Measurements from ENCODE around the gene ARHGAP44.

Gene ARHGAP44

GRCh38 chr17:12902046-12902445, 112.7 kb downstream of the ARHGAP44 start:
- peaks cover 1% of the 10 kb centered on the region for H3K9me3 ChIP-seq (ENCODE audit: control insufficient read depth, insufficient read depth, low read length)
- H3K36me3 ChIP-seq (ENCODE audit: control insufficient read depth, insufficient read depth, low read length), result no peaks in the 10 kb centered on the region
- H3K27me3 ChIP-seq (ENCODE audit: control insufficient read depth, insufficient read depth, low read length), result no peaks in the 10 kb centered on the region
- no peak overlapping the region for H3K9ac ChIP-seq (ENCODE audit: low read depth, low read length)
- no peak overlapping the region for H3K4me3 ChIP-seq (ENCODE audit: low read depth, low read length)
- peaks cover 8% of the 10 kb centered on the region for H3K4me1 ChIP-seq (ENCODE audit: control insufficient read depth, insufficient read depth, low read length)

GRCh38 chr17:12907477-12907876, 118.2 kb downstream of the ARHGAP44 start:
- no peaks in the 10 kb centered on the region for H3K27me3 ChIP-seq (ENCODE audit: control insufficient read depth, insufficient read depth, low read length)
- no peaks in the 10 kb centered on the region for H3K4me1 ChIP-seq (ENCODE audit: control insufficient read depth, insufficient read depth, low read length)
- peaks cover 10% of the 10 kb centered on the region for H3K9me3 ChIP-seq (ENCODE audit: control insufficient read depth, insufficient read depth, low read length)
- no peak overlapping the region for H3K9ac ChIP-seq (ENCODE audit: low read depth, low read length)
- no peaks in the 10 kb centered on the region for H3K36me3 ChIP-seq (ENCODE audit: control insufficient read depth, insufficient read depth, low read length)
- H3K4me3 ChIP-seq (ENCODE audit: low read depth, low read length), result no peak overlapping the region

- Histone ChIP-seq H3K9ac (ENCODE audit: low read depth, low read length) (no peak overlapping the region), H3K27me3 (ENCODE audit: control insufficient read depth, insufficient read depth, low read length) (no peaks in the 10 kb centered on the region), H3K36me3 (ENCODE audit: control insufficient read depth, insufficient read depth, low read length) (no peaks in the 10 kb centered on the region), H3K4me3 (ENCODE audit: low read depth, low read length) (no peak overlapping the region), H3K9me3 (ENCODE audit: control insufficient read depth, insufficient read depth, low read length) (peaks cover 10% of the 10 kb centered on the region), H3K4me1 (ENCODE audit: control insufficient read depth, insufficient read depth, low read length) (no peaks in the 10 kb centered on the region)
Observed at GRCh38 chr17:12909046-12909445, 119.7 kb downstream of the ARHGAP44 start.

GRCh38 chr17:12909511-12909910, 120.2 kb downstream of the ARHGAP44 start:
- Histone ChIP-seq H3K4me3 (ENCODE audit: low read depth, low read length) (no peak overlapping the region), H3K36me3 (ENCODE audit: control insufficient read depth, insufficient read depth, low read length) (no peaks in the 10 kb centered on the region), H3K4me1 (ENCODE audit: control insufficient read depth, insufficient read depth, low read length) (no peaks in the 10 kb centered on the region), H3K27me3 (ENCODE audit: control insufficient read depth, insufficient read depth, low read length) (no peaks in the 10 kb centered on the region), H3K9ac (ENCODE audit: low read depth, low read length) (no peak overlapping the region), H3K9me3 (ENCODE audit: control insufficient read depth, insufficient read depth, low read length) (peaks cover 10% of the 10 kb centered on the region)

GRCh38 chr17:12911239-12911638, 121.9 kb downstream of the ARHGAP44 start:
- no peaks in the 10 kb centered on the region for H3K36me3 ChIP-seq (ENCODE audit: control insufficient read depth, insufficient read depth, low read length)
- H3K27me3 ChIP-seq (ENCODE audit: control insufficient read depth, insufficient read depth, low read length), result no peaks in the 10 kb centered on the region
- no peak overlapping the region for H3K9ac ChIP-seq (ENCODE audit: low read depth, low read length)
- H3K9me3 ChIP-seq (ENCODE audit: control insufficient read depth, insufficient read depth, low read length), result peaks cover 10% of the 10 kb centered on the region
- H3K4me3 ChIP-seq (ENCODE audit: low read depth, low read length), result no peak overlapping the region
- no peaks in the 10 kb centered on the region for H3K4me1 ChIP-seq (ENCODE audit: control insufficient read depth, insufficient read depth, low read length)

- H3K27me3 ChIP-seq (ENCODE audit: control insufficient read depth, insufficient read depth, low read length), result no peaks in the 10 kb centered on the region
- no peak overlapping the region for H3K4me3 ChIP-seq (ENCODE audit: low read depth, low read length)
- H3K36me3 ChIP-seq (ENCODE audit: control insufficient read depth, insufficient read depth, low read length), result peaks cover 2% of the 10 kb centered on the region
- H3K9ac ChIP-seq (ENCODE audit: low read depth, low read length), result no peak overlapping the region
- no peaks in the 10 kb centered on the region for H3K4me1 ChIP-seq (ENCODE audit: control insufficient read depth, insufficient read depth, low read length)
- no peaks in the 10 kb centered on the region for H3K9me3 ChIP-seq (ENCODE audit: control insufficient read depth, insufficient read depth, low read length)
Observed at GRCh38 chr17:12917399-12917798, 128.1 kb downstream of the ARHGAP44 start.

- H3K9ac ChIP-seq (ENCODE audit: low read depth, low read length), result no peak overlapping the region
- no peaks in the 10 kb centered on the region for H3K4me1 ChIP-seq (ENCODE audit: control insufficient read depth, insufficient read depth, low read length)
- H3K4me3 ChIP-seq (ENCODE audit: low read depth, low read length), result no peak overlapping the region
- H3K27me3 ChIP-seq (ENCODE audit: control insufficient read depth, insufficient read depth, low read length), result no peaks in the 10 kb centered on the region
- peaks cover 2% of the 10 kb centered on the region for H3K36me3 ChIP-seq (ENCODE audit: control insufficient read depth, insufficient read depth, low read length)
- no peaks in the 10 kb centered on the region for H3K9me3 ChIP-seq (ENCODE audit: control insufficient read depth, insufficient read depth, low read length)
Observed at GRCh38 chr17:12918142-12918541, 128.8 kb downstream of the ARHGAP44 start.

- Histone ChIP-seq H3K4me1 (ENCODE audit: control insufficient read depth, insufficient read depth, low read length) (no peaks in the 10 kb centered on the region), H3K9ac (ENCODE audit: low read depth, low read length) (no peak overlapping the region), H3K27me3 (ENCODE audit: control insufficient read depth, insufficient read depth, low read length) (no peaks in the 10 kb centered on the region), H3K4me3 (ENCODE audit: low read depth, low read length) (no peak overlapping the region), H3K36me3 (ENCODE audit: control insufficient read depth, insufficient read depth, low read length) (peaks cover 6% of the 10 kb centered on the region), H3K9me3 (ENCODE audit: control insufficient read depth, insufficient read depth, low read length) (no peaks in the 10 kb centered on the region)
Observed at GRCh38 chr17:12922120-12922519, 132.8 kb downstream of the ARHGAP44 start.

GRCh38 chr17:12924614-12925013, 135.3 kb downstream of the ARHGAP44 start:
- H3K4me3 ChIP-seq (ENCODE audit: low read depth, low read length), result no peak overlapping the region
- H3K36me3 ChIP-seq (ENCODE audit: control insufficient read depth, insufficient read depth, low read length), result peaks cover 3% of the 10 kb centered on the region
- H3K9me3 ChIP-seq (ENCODE audit: control insufficient read depth, insufficient read depth, low read length), result no peaks in the 10 kb centered on the region
- H3K27me3 ChIP-seq (ENCODE audit: control insufficient read depth, insufficient read depth, low read length), result no peaks in the 10 kb centered on the region
- H3K4me1 ChIP-seq (ENCODE audit: control insufficient read depth, insufficient read depth, low read length), result no peaks in the 10 kb centered on the region
- H3K9ac ChIP-seq (ENCODE audit: low read depth, low read length), result no peak overlapping the region

- Histone ChIP-seq H3K27me3 (ENCODE audit: control insufficient read depth, insufficient read depth, low read length) (no peaks in the 10 kb centered on the region), H3K4me3 (ENCODE audit: low read depth, low read length) (no peak overlapping the region), H3K9me3 (ENCODE audit: control insufficient read depth, insufficient read depth, low read length) (no peaks in the 10 kb centered on the region), H3K9ac (ENCODE audit: low read depth, low read length) (no peak overlapping the region), H3K4me1 (ENCODE audit: control insufficient read depth, insufficient read depth, low read length) (no peaks in the 10 kb centered on the region), H3K36me3 (ENCODE audit: control insufficient read depth, insufficient read depth, low read length) (peaks cover 3% of the 10 kb centered on the region)
Observed at GRCh38 chr17:12927001-12927400, 137.7 kb downstream of the ARHGAP44 start.

- H3K27me3 ChIP-seq (ENCODE audit: control insufficient read depth, insufficient read depth, low read length), result no peaks in the 10 kb centered on the region
- H3K4me1 ChIP-seq (ENCODE audit: control insufficient read depth, insufficient read depth, low read length), result no peaks in the 10 kb centered on the region
- H3K9ac ChIP-seq (ENCODE audit: low read depth, low read length), result no peak overlapping the region
- H3K9me3 ChIP-seq (ENCODE audit: control insufficient read depth, insufficient read depth, low read length), result no peaks in the 10 kb centered on the region
- H3K36me3 ChIP-seq (ENCODE audit: control insufficient read depth, insufficient read depth, low read length), result peaks cover 3% of the 10 kb centered on the region
- no peak overlapping the region for H3K4me3 ChIP-seq (ENCODE audit: low read depth, low read length)
Observed at GRCh38 chr17:12927541-12928425, 138.5 kb downstream of the ARHGAP44 start.

GRCh38 chr17:12928736-12929135, 139.4 kb downstream of the ARHGAP44 start:
- Histone ChIP-seq H3K36me3 (ENCODE audit: control insufficient read depth, insufficient read depth, low read length) (peaks cover 3% of the 10 kb centered on the region), H3K9ac (ENCODE audit: low read depth, low read length) (no peak overlapping the region), H3K27me3 (ENCODE audit: control insufficient read depth, insufficient read depth, low read length) (no peaks in the 10 kb centered on the region), H3K4me1 (ENCODE audit: control insufficient read depth, insufficient read depth, low read length) (no peaks in the 10 kb centered on the region), H3K9me3 (ENCODE audit: control insufficient read depth, insufficient read depth, low read length) (no peaks in the 10 kb centered on the region), H3K4me3 (ENCODE audit: low read depth, low read length) (no peak overlapping the region)

All from iPS-15b (cell line).